Fibroblast of lung (primary cell): ENCODE measurements around the gene FOXL1. TPM values are rescaled to one million over a fixed set of nuclear protein-coding genes. Genes with fewer than 3 reads are reported as not detected.

Experiments used
- DNase-seq, 2 donors: peaks; one replicate each; pipeline versions ENCODE4 v3.0.0 to v3.0.0-alpha.2; 2010; ENCODE audit warnings: low read depth in 2 of 2
- H2AFZ ChIP-seq: 2 replicates; pipeline ENCODE4 v1.5.1; 2012; ENCODE audit warnings: low read length, control low read depth, inconsistent platforms
- H3K27ac ChIP-seq: 2 replicates; pipeline ENCODE4 v1.5.1; 2011; ENCODE audit warnings: low read length, control low read depth; ENCODE audit not compliant: insufficient read depth
- H3K27me3 ChIP-seq: 2 replicates; pipeline ENCODE4 v1.5.1; 2011; ENCODE audit warnings: mild to moderate bottlenecking, low read length; ENCODE audit not compliant: control insufficient read depth, insufficient read depth
- H3K36me3 ChIP-seq: 2 replicates; pipeline ENCODE4 v1.5.1; 2011; ENCODE audit warnings: low read length; ENCODE audit not compliant: control insufficient read depth, insufficient read depth
- H3K4me1 ChIP-seq: 2 replicates; pipeline ENCODE4 v1.5.1; 2011; ENCODE audit warnings: low read length; ENCODE audit not compliant: control insufficient read depth, insufficient read depth; ENCODE audit errors: extremely low read depth
- H3K4me2 ChIP-seq: 2 replicates; pipeline ENCODE4 v1.5.1; 2011; ENCODE audit warnings: low read length, control low read depth; ENCODE audit not compliant: insufficient read depth; ENCODE audit errors: extremely low read depth
- H3K4me3 ChIP-seq, 4 experiments: fragments of 200-600 bp in 1 of 4; sonication (generic) in 1 of 4; replicated peaks in 1 of 4; 2 replicates each; pipeline ENCODE4 v1.5.1; 2011 to 2016; ENCODE audit warnings: low read length in 4 of 4, low read depth in 3 of 4, mild to moderate bottlenecking in 3 of 4, control low read depth in 2 of 4, inconsistent platforms in 1 of 4, mixed read lengths in 1 of 4; ENCODE audit not compliant: insufficient read depth in 1 of 4; ENCODE audit errors: control extremely low read depth in 1 of 4
- H3K79me2 ChIP-seq: 2 replicates; pipeline ENCODE4 v1.5.1; 2012; ENCODE audit warnings: mild to moderate bottlenecking, low read length, inconsistent platforms; ENCODE audit not compliant: control insufficient read depth, insufficient read depth
- H3K9ac ChIP-seq: 2 replicates; pipeline ENCODE4 v1.5.1; 2011; ENCODE audit warnings: mild to moderate bottlenecking, low read length, control low read depth; ENCODE audit not compliant: insufficient read depth
- H3K9me3 ChIP-seq: 2 replicates; pipeline ENCODE4 v1.5.1; 2012; ENCODE audit warnings: low read depth, low read length; ENCODE audit not compliant: control insufficient read depth, insufficient read depth
- H4K20me1 ChIP-seq: 2 replicates; pipeline ENCODE4 v1.5.1; 2011; ENCODE audit warnings: low read length; ENCODE audit not compliant: control insufficient read depth, insufficient read depth; ENCODE audit errors: extremely low read depth
- EZH2 ChIP-seq: IDR thresholded peaks from 2 replicates; pipeline ENCODE4 v1.5.1; 2012; ENCODE audit warnings: low read length, control low read depth, mild to moderate bottlenecking; ENCODE audit errors: missing control alignments
- polyA plus RNA-seq, 2 donors: library from polyadenylated mRNA; depleted of rRNA in 1 of 2; stranded (reverse) in 1 of 2; unstranded in 1 of 2; fragments of >200 nt; gene quantifications; 2 replicates each; pipeline ENCODE4 v1.2.1, GENCODE V29; 2011 to 2012; ENCODE audit warnings: missing spikeins in 1 of 2
- total RNA-seq: library from RNA; depleted of rRNA; stranded (reverse); fragments of >200 nt; gene quantifications from 2 replicates; pipeline ENCODE4 v1.2.1, GENCODE V29; 2014
- TF ChIP-seq, protein P1 (sequence below), 2 donors: IDR thresholded peaks in 1 of 2; conservative IDR thresholded peaks in 1 of 2; 1 replicate in 1 of 2; 2 replicates in 1 of 2; pipeline ENCODE4 v1.5.1; 2011 to 2012; ENCODE audit warnings: low read length in 2 of 2, control low read depth in 1 of 2, inconsistent platforms in 1 of 2, low read depth in 1 of 2, mild to moderate bottlenecking in 1 of 2

FOXL1 gene
- total and polyA plus RNA-seq, 2 donors (not counting 1 experiment from before 2014, with no cell fraction given), result 5.9 to 27.4 TPM

DNA sequence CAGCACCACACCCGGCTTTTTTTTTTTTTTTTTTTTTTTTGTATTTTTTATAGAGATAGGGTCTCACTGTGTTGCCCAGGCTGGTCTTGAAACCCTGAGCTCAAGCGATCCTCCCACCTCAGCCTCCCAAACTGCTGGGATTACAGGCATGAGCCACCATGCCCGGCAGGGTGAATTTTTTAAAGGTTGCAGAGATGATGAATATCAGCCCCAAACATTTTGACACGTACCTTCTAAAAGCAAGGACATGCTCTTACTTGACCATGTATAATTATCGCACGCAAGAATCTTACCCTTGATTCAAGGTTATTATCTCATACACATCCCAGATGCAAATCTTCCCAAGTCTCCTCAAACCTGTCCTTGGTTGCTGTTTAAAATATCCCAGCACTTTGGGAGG, 16.0 kb upstream of the FOXL1 start:
- Histone ChIP-seq H3K27ac (no peak overlapping the region), H3K36me3 (no peaks in the 10 kb centered on the region), H2AFZ (no peak overlapping the region), H3K27me3 (no peaks in the 10 kb centered on the region), H3K4me2 (no peak overlapping the region), H3K4me3 (no peak overlapping the region), H3K4me1 (peaks cover 5% of the 10 kb centered on the region), H3K9me3 (no peaks in the 10 kb centered on the region), H3K79me2 (peaks cover 3% of the 10 kb centered on the region), H3K9ac (no peak overlapping the region), H4K20me1 (no peaks in the 10 kb centered on the region)
- TF ChIP-seq EZH2, result no peak
- TF ChIP-seq, protein P1, sequence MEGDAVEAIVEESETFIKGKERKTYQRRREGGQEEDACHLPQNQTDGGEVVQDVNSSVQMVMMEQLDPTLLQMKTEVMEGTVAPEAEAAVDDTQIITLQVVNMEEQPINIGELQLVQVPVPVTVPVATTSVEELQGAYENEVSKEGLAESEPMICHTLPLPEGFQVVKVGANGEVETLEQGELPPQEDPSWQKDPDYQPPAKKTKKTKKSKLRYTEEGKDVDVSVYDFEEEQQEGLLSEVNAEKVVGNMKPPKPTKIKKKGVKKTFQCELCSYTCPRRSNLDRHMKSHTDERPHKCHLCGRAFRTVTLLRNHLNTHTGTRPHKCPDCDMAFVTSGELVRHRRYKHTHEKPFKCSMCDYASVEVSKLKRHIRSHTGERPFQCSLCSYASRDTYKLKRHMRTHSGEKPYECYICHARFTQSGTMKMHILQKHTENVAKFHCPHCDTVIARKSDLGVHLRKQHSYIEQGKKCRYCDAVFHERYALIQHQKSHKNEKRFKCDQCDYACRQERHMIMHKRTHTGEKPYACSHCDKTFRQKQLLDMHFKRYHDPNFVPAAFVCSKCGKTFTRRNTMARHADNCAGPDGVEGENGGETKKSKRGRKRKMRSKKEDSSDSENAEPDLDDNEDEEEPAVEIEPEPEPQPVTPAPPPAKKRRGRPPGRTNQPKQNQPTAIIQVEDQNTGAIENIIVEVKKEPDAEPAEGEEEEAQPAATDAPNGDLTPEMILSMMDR (conservative IDR thresholded peaks at IDR 0.05 in 1 of 2, IDR thresholded peaks at IDR 0.05 in 1 of 2; ENCODE audit: low read depth in 1 of 2, low read length in 2 of 2), result no peak
- DNase-seq, result no peak

DNA sequence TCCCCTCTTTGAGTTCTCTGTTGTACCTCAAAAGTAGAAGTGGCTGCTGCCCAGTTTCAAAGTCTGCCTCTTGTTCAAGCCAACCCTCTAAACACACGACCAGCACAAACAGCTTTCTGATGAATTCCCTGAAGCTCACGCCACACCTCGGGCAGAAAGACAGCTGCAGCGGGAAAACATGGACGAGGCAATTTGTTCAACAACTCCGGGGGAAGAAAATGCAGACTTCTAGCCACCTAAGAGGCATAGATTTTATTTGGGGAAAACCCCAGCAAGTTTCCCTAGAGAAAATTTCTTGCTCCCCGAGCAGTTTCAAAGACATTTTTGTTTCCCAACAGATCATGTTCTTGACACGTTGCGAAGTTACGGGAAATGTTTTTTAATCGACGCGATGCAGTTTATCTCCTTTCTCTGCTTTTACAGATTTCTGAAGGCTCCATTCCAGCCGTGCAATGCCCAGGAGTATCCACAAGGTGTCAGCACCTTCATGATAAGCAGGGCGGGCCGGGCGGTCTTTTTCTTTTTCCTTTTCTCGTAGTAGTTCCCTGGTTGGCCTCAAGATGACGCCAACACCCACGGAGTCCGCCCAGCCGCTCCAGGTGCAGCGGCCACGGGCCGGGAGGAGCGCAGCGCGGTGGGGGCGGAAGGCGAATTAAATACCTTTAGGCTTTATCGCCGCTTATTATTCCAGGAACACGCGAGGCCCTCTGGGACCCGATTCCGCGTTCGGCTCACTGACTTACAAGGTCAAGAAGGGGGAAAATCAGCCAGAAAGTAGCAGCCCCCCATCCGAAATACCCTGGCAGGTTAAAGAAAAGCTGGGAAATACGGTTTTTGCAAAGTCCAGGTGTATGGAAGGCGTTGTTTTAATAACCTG, 14.6 kb upstream of the FOXL1 start:
- TF ChIP-seq, protein P1 (conservative IDR thresholded peaks at IDR 0.05 in 1 of 2, IDR thresholded peaks at IDR 0.05 in 1 of 2; ENCODE audit: low read depth in 1 of 2, low read length in 2 of 2), result peak; percentile 100
- no peak for TF ChIP-seq EZH2
- Histone ChIP-seq H4K20me1 (no peaks in the 10 kb centered on the region), H3K4me3 (peak overlapping the region; percentile 37 to 67 (median 44)), H3K9ac (peak overlapping the region; percentile 46), H3K79me2 (peaks cover 16% of the 10 kb centered on the region), H3K36me3 (no peaks in the 10 kb centered on the region), H3K27me3 (no peaks in the 10 kb centered on the region), H3K27ac (no peak overlapping the region), H3K4me1 (peaks cover 5% of the 10 kb centered on the region), H3K4me2 (peak overlapping the region; percentile 89), H3K9me3 (no peaks in the 10 kb centered on the region), H2AFZ (peak overlapping the region; percentile 88)
- peak; percentile 80 to 93 for DNase-seq

- Histone ChIP-seq H3K36me3 (no peaks in the 10 kb centered on the region), H4K20me1 (no peaks in the 10 kb centered on the region), H3K79me2 (peaks cover 30% of the 10 kb centered on the region), H3K9me3 (no peaks in the 10 kb centered on the region), H3K4me2 (no peak overlapping the region), H3K9ac (no peak overlapping the region), H3K4me1 (peaks cover 5% of the 10 kb centered on the region), H3K27ac (no peak overlapping the region), H3K27me3 (no peaks in the 10 kb centered on the region), H2AFZ (no peak overlapping the region), H3K4me3 (no peak overlapping the region)
- no peak for DNase-seq
- TF ChIP-seq EZH2, result peak; percentile 39
- TF ChIP-seq, protein P1 (conservative IDR thresholded peaks at IDR 0.05 in 1 of 2, IDR thresholded peaks at IDR 0.05 in 1 of 2; ENCODE audit: low read depth in 1 of 2, low read length in 2 of 2), result no peak
Observed at GRCh38 chr16:86565181-86565631, 13.1 kb upstream of the FOXL1 start.
